ENCODE measurements around the gene ANP32E. TPM values are rescaled to one million over a fixed set of nuclear protein-coding genes. Genes with fewer than 3 reads are reported as not detected.

ANP32E gene
- total and polyA plus RNA-seq, 2 of the 8 experiments (the other 6 are each of a cell fraction or from before 2014, with no cell fraction given), result 20.7 to 123 TPM

DNA sequence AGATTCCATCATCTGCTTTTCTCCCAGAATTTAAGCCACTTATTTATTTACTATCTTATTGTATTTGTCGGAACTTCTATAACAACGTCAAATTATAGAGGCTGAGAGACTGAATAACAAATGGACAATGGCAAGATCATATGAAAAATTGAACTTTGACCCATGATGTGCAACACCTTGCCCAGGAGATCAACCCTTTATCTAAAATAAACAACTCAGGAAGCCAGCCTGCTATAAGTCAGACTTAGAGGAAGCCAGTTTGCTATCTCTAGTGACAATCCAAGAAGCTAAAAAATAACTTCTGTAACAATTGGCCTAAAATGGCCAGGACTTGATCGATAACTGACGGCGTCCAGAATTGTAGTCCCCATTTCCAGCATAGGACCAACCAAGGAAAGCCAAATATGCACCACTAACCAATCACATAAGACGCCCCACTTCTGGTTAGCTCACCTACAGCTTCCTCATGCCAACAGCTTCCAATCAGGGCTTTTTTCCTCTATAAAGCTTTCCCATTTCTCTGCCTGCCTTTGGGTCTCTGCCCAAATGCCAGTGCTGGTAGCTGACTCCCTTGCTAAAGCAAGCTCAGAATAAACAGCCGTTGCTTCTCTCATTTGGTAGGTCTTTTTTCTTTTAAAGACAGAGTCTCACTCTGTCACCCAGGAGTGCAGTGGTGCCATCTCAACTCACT is 28.5 kb downstream of the ANP32E start:
- H3K4me3 ChIP-seq (ENCODE audit: extremely low read depth in 1 of 4, insufficient read depth in 2 of 4, low read depth in 3 of 4, low read length in 4 of 4), result no peak overlapping the region
- H3K9me3 ChIP-seq (ENCODE audit: insufficient read depth in 2 of 2, low read depth in 1 of 2, low read length in 1 of 2), result no peaks in the 10 kb centered on the region
- H3K27ac ChIP-seq (ENCODE audit: low read depth, low read length), result no peak overlapping the region
- ChIA-PET POLR2A (ENCODE audit: partially characterized antibody) (interaction anchor here (0.7 kb wide), 1 partner anchor 89 kb away, joined by 3 read pairs; no protein-coding TSS in a partner anchor), CTCF (ENCODE audit: partially characterized antibody) (interaction anchor here (0.8 to 1.0 kb wide), 2 partner anchors 17 to 21 kb away, joined by 3 read pairs; no protein-coding TSS in a partner anchor)
- no peak overlapping the region for H3K23ac ChIP-seq (ENCODE audit: insufficient read length)
- H4K91ac ChIP-seq (replicated peaks; ENCODE audit: insufficient read length, low read length), result no peak overlapping the region
- H2BK15ac ChIP-seq (ENCODE audit: low read length), result no peak overlapping the region
- H2BK12ac ChIP-seq (ENCODE audit: low read depth, low read length), result no peak overlapping the region
- no peaks in the 10 kb centered on the region for H3K79me1 ChIP-seq (ENCODE audit: low read depth, low read length)
- H3K36me3 ChIP-seq (ENCODE audit: control insufficient read depth in 2 of 4, insufficient read depth in 4 of 4, low read length in 3 of 4), result no peaks in the 10 kb centered on the region
- no peaks in the 10 kb centered on the region; a peak in 1 of 7 replicates for H3K4me1 ChIP-seq (replicated peaks in 1 of 4; ENCODE audit: control insufficient read depth in 3 of 4, insufficient read depth in 4 of 4, low read length in 3 of 4)
- no peak overlapping the region for H3K9ac ChIP-seq (replicated peaks in 1 of 4; ENCODE audit: extremely low read depth in 1 of 4, low read depth in 3 of 4, low read length in 3 of 4)
- no peaks in the 10 kb centered on the region for H4K20me1 ChIP-seq (replicated peaks in 1 of 2; ENCODE audit: control insufficient read depth in 1 of 2, insufficient read depth in 2 of 2, low read length in 2 of 2)
- no peak overlapping the region for H3K56ac ChIP-seq (replicated peaks; ENCODE audit: insufficient read length, low read depth, low read length)
- H2BK20ac ChIP-seq (ENCODE audit: low read length), result no peak overlapping the region
- FAIRE-seq, result no peak
- H2AK5ac ChIP-seq (ENCODE audit: low read depth, low read length), result no peak overlapping the region
- no peak overlapping the region for H4K5ac ChIP-seq (ENCODE audit: insufficient read length, low read depth, low read length)
- no peak overlapping the region for H2AFZ ChIP-seq (ENCODE audit: low read length)
- H3K18ac ChIP-seq (ENCODE audit: extremely low read depth, low read length), result no peak overlapping the region
- H3K79me2 ChIP-seq (ENCODE audit: control insufficient read depth in 1 of 2, insufficient read depth in 2 of 2, low read length in 2 of 2), result no peaks in the 10 kb centered on the region
- no peak overlapping the region for H4K8ac ChIP-seq (ENCODE audit: extremely low read depth, insufficient read depth, low read length)
- no peaks in the 10 kb centered on the region for H3K23me2 ChIP-seq (ENCODE audit: low read depth, low read length)
- no peak overlapping the region for H2BK120ac ChIP-seq (replicated peaks; ENCODE audit: low read depth, low read length)
- no peaks in the 10 kb centered on the region for H3K27me3 ChIP-seq (replicated peaks in 1 of 4; ENCODE audit: control insufficient read depth in 3 of 4, extremely low read depth in 1 of 4, insufficient read depth in 3 of 4, low read length in 3 of 4)
- H3K4me2 ChIP-seq (ENCODE audit: insufficient read depth in 1 of 2, low read depth in 2 of 2, low read length in 2 of 2), result no peak overlapping the region
- no peak overlapping the region for H3K4ac ChIP-seq (replicated peaks; ENCODE audit: insufficient read length, low read depth, low read length)
- no peak overlapping the region for H3K14ac ChIP-seq (ENCODE audit: insufficient read length)
- DNase-seq (ENCODE audit: low read depth in 1 of 2, low spot score in 2 of 2), result no peak
- H2BK5ac ChIP-seq (ENCODE audit: low read depth, low read length), result no peak overlapping the region
- WGBS, 2 experiments (ENCODE audit: extremely low coverage in 1 of 2, insufficient coverage in 1 of 2, insufficient read length in 1 of 2, insufficient replicate concordance in 2 of 2, low coverage in 1 of 2, low lambda C conversion rate in 2 of 2, missing lambda C conversion rate in 1 of 2), result 94% methylated on average over 7 of the region's 7 CpGs; no CpG with 5 or more reads in 1 of the 2 experiments
- TF ChIP-seq POU5F1 (IDR thresholded peaks at IDR 0.05; ENCODE audit: low read depth, low read length), result no peak

Measured in H1 (cell line).